ENCODE data around the gene TMIGD1.

The TMIGD1 gene

DNA sequence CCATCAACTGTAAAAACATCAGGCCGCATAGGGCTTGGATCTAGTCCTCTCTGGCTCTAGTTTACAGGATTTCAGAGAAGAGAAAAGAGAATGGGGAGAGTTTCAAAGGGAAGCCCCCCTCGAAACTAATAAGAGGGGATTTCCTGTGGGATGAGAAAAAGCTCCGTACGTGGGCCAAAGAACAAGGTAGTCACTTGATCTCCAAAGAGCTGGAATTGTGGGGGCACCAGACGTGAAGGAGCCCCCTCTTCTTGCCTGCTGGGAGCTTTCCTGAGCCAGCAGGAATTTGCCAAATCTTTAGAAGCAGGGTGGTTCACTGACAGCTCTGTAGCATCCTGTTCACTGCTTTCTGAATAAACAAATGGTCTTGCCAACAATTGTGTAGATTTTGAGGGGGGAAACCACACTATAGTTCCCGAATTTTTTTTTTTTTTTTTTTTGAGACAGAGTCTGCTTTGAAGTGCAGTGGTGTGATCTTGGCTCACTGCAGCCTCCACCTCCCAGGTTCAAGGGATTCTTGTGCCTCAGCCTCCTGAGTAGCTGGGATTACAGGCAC lies 7.0 kb upstream of the TMIGD1 start:
- TF ChIP-seq TOX (CRISPR knock-in tag; IDR thresholded peaks at IDR 0.05; ENCODE audit: borderline replicate concordance) (no peak), ZFP30 (CRISPR knock-in tag; IDR thresholded peaks at IDR 0.05) (no peak), CSDC2 (CRISPR knock-in tag; IDR thresholded peaks at IDR 0.05) (no peak), ZNF8 (CRISPR knock-in tag; IDR thresholded peaks at IDR 0.05) (no peak)
- TF ChIP-seq, protein P1, sequence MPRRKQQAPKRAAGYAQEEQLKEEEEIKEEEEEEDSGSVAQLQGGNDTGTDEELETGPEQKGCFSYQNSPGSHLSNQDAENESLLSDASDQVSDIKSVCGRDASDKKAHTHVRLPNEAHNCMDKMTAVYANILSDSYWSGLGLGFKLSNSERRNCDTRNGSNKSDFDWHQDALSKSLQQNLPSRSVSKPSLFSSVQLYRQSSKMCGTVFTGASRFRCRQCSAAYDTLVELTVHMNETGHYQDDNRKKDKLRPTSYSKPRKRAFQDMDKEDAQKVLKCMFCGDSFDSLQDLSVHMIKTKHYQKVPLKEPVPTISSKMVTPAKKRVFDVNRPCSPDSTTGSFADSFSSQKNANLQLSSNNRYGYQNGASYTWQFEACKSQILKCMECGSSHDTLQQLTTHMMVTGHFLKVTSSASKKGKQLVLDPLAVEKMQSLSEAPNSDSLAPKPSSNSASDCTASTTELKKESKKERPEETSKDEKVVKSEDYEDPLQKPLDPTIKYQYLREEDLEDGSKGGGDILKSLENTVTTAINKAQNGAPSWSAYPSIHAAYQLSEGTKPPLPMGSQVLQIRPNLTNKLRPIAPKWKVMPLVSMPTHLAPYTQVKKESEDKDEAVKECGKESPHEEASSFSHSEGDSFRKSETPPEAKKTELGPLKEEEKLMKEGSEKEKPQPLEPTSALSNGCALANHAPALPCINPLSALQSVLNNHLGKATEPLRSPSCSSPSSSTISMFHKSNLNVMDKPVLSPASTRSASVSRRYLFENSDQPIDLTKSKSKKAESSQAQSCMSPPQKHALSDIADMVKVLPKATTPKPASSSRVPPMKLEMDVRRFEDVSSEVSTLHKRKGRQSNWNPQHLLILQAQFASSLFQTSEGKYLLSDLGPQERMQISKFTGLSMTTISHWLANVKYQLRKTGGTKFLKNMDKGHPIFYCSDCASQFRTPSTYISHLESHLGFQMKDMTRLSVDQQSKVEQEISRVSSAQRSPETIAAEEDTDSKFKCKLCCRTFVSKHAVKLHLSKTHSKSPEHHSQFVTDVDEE (CRISPR knock-in tag; IDR thresholded peaks at IDR 0.05) = no peak
- ATAC-seq = no peak

GRCh38 chr17:30339086-30339485 lies 5.2 kb upstream of the TMIGD1 start:
- TF ChIP-seq ZFP3 (CRISPR knock-in tag; IDR thresholded peaks at IDR 0.05) (no peak), ZC3H10 (CRISPR knock-in tag; IDR thresholded peaks at IDR 0.05) (no peak), PPARA (CRISPR knock-in tag; IDR thresholded peaks at IDR 0.05; ENCODE audit: borderline replicate concordance) (no peak), BACH2 (CRISPR knock-in tag; IDR thresholded peaks at IDR 0.05; ENCODE audit: borderline replicate concordance) (no peak), CSDC2 (CRISPR knock-in tag; IDR thresholded peaks at IDR 0.05) (no peak), SNAI2 (CRISPR knock-in tag; IDR thresholded peaks at IDR 0.05) (no peak), TOX (CRISPR knock-in tag; IDR thresholded peaks at IDR 0.05; ENCODE audit: borderline replicate concordance) (no peak), OSR1 (CRISPR knock-in tag; IDR thresholded peaks at IDR 0.05) (no peak), GLIS3 (CRISPR knock-in tag; IDR thresholded peaks at IDR 0.05) (no peak), ZNF70 (CRISPR knock-in tag; IDR thresholded peaks at IDR 0.05) (no peak), TCF4 (CRISPR knock-in tag; IDR thresholded peaks at IDR 0.05; ENCODE audit: borderline replicate concordance) (no peak), ESRRG (CRISPR knock-in tag; IDR thresholded peaks at IDR 0.05) (no peak), RARB (CRISPR knock-in tag; IDR thresholded peaks at IDR 0.05) (no peak), ARNTL (CRISPR knock-in tag; IDR thresholded peaks at IDR 0.05; ENCODE audit: borderline replicate concordance, low read depth) (no peak), ZNF565 (CRISPR knock-in tag; conservative IDR thresholded peaks at IDR 0.05; ENCODE audit: low read depth) (no peak), ZNF8 (CRISPR knock-in tag; IDR thresholded peaks at IDR 0.05) (no peak)
- TF ChIP-seq, protein P2, sequence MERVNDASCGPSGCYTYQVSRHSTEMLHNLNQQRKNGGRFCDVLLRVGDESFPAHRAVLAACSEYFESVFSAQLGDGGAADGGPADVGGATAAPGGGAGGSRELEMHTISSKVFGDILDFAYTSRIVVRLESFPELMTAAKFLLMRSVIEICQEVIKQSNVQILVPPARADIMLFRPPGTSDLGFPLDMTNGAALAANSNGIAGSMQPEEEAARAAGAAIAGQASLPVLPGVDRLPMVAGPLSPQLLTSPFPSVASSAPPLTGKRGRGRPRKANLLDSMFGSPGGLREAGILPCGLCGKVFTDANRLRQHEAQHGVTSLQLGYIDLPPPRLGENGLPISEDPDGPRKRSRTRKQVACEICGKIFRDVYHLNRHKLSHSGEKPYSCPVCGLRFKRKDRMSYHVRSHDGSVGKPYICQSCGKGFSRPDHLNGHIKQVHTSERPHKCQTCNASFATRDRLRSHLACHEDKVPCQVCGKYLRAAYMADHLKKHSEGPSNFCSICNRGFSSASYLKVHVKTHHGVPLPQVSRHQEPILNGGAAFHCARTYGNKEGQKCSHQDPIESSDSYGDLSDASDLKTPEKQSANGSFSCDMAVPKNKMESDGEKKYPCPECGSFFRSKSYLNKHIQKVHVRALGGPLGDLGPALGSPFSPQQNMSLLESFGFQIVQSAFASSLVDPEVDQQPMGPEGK (CRISPR knock-in tag; IDR thresholded peaks at IDR 0.05; ENCODE audit: borderline replicate concordance) = no peak
- TF ChIP-seq, protein P1 (CRISPR knock-in tag; IDR thresholded peaks at IDR 0.05) = no peak
- TF ChIP-seq, protein P3, sequence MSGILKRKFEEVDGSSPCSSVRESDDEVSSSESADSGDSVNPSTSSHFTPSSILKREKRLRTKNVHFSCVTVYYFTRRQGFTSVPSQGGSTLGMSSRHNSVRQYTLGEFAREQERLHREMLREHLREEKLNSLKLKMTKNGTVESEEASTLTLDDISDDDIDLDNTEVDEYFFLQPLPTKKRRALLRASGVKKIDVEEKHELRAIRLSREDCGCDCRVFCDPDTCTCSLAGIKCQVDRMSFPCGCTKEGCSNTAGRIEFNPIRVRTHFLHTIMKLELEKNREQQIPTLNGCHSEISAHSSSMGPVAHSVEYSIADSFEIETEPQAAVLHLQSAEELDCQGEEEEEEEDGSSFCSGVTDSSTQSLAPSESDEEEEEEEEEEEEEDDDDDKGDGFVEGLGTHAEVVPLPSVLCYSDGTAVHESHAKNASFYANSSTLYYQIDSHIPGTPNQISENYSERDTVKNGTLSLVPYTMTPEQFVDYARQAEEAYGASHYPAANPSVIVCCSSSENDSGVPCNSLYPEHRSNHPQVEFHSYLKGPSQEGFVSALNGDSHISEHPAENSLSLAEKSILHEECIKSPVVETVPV (CRISPR knock-in tag; IDR thresholded peaks at IDR 0.05) = no peak
- ATAC-seq = no peak

- no peak for TF ChIP-seq GLIS3 (CRISPR knock-in tag; IDR thresholded peaks at IDR 0.05)
- no peak for TF ChIP-seq BACH2 (CRISPR knock-in tag; IDR thresholded peaks at IDR 0.05; ENCODE audit: borderline replicate concordance)
- TF ChIP-seq ISL1 (CRISPR knock-in tag; IDR thresholded peaks at IDR 0.05) = no peak
- no peak for TF ChIP-seq CSDC2 (CRISPR knock-in tag; IDR thresholded peaks at IDR 0.05)
- no peak for TF ChIP-seq TOX (CRISPR knock-in tag; IDR thresholded peaks at IDR 0.05; ENCODE audit: borderline replicate concordance)
- no peak for TF ChIP-seq ZNF70 (CRISPR knock-in tag; IDR thresholded peaks at IDR 0.05)
- no peak for TF ChIP-seq ZNF565 (CRISPR knock-in tag; conservative IDR thresholded peaks at IDR 0.05; ENCODE audit: low read depth)
- TF ChIP-seq OSR1 (CRISPR knock-in tag; IDR thresholded peaks at IDR 0.05) = no peak
- no peak for TF ChIP-seq ZNF8 (CRISPR knock-in tag; IDR thresholded peaks at IDR 0.05)
- no peak for TF ChIP-seq ZC3H10 (CRISPR knock-in tag; IDR thresholded peaks at IDR 0.05)
- no peak for ATAC-seq
Measured at GRCh38 chr17:30337393-30337999, 3.6 kb upstream of the TMIGD1 start.
